ENCODE results near the gene WDR89.

Gene WDR89

GRCh38 chr14:63654936-63655335 is 13.3 kb upstream of the WDR89 start:
- ATAC-seq = no peak
- TF ChIP-seq ZNF565 (CRISPR knock-in tag; conservative IDR thresholded peaks at IDR 0.05; ENCODE audit: low read depth) = no peak
- no peak for TF ChIP-seq PATZ1 (CRISPR knock-in tag; IDR thresholded peaks at IDR 0.05; ENCODE audit: borderline replicate concordance)
- no peak for TF ChIP-seq ISL1 (CRISPR knock-in tag; IDR thresholded peaks at IDR 0.05)

- ATAC-seq = no peak
- TF ChIP-seq ISL1 (CRISPR knock-in tag; IDR thresholded peaks at IDR 0.05) = no peak
- TF ChIP-seq CSDC2 (CRISPR knock-in tag; IDR thresholded peaks at IDR 0.05) = no peak
- TF ChIP-seq PATZ1 (CRISPR knock-in tag; IDR thresholded peaks at IDR 0.05; ENCODE audit: borderline replicate concordance) = no peak
- TF ChIP-seq ESRRG (CRISPR knock-in tag; IDR thresholded peaks at IDR 0.05) = no peak
- TF ChIP-seq PPARA (CRISPR knock-in tag; IDR thresholded peaks at IDR 0.05; ENCODE audit: borderline replicate concordance) = no peak
- no peak for TF ChIP-seq SNAI2 (CRISPR knock-in tag; IDR thresholded peaks at IDR 0.05)
- no peak for TF ChIP-seq TSHZ2 (CRISPR knock-in tag; IDR thresholded peaks at IDR 0.05)
- no peak for TF ChIP-seq ARNTL (CRISPR knock-in tag; IDR thresholded peaks at IDR 0.05; ENCODE audit: borderline replicate concordance, low read depth)
- no peak for TF ChIP-seq GLIS3 (CRISPR knock-in tag; IDR thresholded peaks at IDR 0.05)
- TF ChIP-seq TCF4 (CRISPR knock-in tag; IDR thresholded peaks at IDR 0.05; ENCODE audit: borderline replicate concordance) = no peak
- TF ChIP-seq ZNF565 (CRISPR knock-in tag; conservative IDR thresholded peaks at IDR 0.05; ENCODE audit: low read depth) = no peak
These were observed 12.7 kb upstream of the WDR89 start for GRCh38 chr14:63654346-63654745.

GRCh38 chr14:63652406-63652805 is 10.7 kb upstream of the WDR89 start:
- ATAC-seq = no peak
- TF ChIP-seq ZNF565 (CRISPR knock-in tag; conservative IDR thresholded peaks at IDR 0.05; ENCODE audit: low read depth) (no peak), RARB (CRISPR knock-in tag; IDR thresholded peaks at IDR 0.05) (no peak), TOX (CRISPR knock-in tag; IDR thresholded peaks at IDR 0.05; ENCODE audit: borderline replicate concordance) (no peak), ESRRG (CRISPR knock-in tag; IDR thresholded peaks at IDR 0.05) (no peak), ZFP3 (CRISPR knock-in tag; IDR thresholded peaks at IDR 0.05) (no peak), ZNF70 (CRISPR knock-in tag; IDR thresholded peaks at IDR 0.05) (no peak), SNAI2 (CRISPR knock-in tag; IDR thresholded peaks at IDR 0.05) (no peak), TSHZ2 (CRISPR knock-in tag; IDR thresholded peaks at IDR 0.05) (no peak), TCF4 (CRISPR knock-in tag; IDR thresholded peaks at IDR 0.05; ENCODE audit: borderline replicate concordance) (no peak), ARNTL (CRISPR knock-in tag; IDR thresholded peaks at IDR 0.05; ENCODE audit: borderline replicate concordance, low read depth) (no peak), OSR1 (CRISPR knock-in tag; IDR thresholded peaks at IDR 0.05) (no peak), ZC3H10 (CRISPR knock-in tag; IDR thresholded peaks at IDR 0.05) (no peak), BACH2 (CRISPR knock-in tag; IDR thresholded peaks at IDR 0.05; ENCODE audit: borderline replicate concordance) (no peak)
- TF ChIP-seq, protein P1, sequence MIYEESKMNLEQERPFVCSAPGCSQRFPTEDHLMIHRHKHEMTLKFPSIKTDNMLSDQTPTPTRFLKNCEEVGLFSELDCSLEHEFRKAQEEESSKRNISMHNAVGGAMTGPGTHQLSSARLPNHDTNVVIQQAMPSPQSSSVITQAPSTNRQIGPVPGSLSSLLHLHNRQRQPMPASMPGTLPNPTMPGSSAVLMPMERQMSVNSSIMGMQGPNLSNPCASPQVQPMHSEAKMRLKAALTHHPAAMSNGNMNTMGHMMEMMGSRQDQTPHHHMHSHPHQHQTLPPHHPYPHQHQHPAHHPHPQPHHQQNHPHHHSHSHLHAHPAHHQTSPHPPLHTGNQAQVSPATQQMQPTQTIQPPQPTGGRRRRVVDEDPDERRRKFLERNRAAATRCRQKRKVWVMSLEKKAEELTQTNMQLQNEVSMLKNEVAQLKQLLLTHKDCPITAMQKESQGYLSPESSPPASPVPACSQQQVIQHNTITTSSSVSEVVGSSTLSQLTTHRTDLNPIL (CRISPR knock-in tag; IDR thresholded peaks at IDR 0.05; ENCODE audit: low read depth) = no peak
